WTC11 (cell line): ENCODE data around the gene TMPRSS13.

Source experiments
- ARID4B ChIP-seq: sonication (generic); formaldehyde crosslinking; IDR thresholded peaks from 2 replicates; pipeline ENCODE4 v1.8.0; 2023; ENCODE audit warnings: missing genetic modification reagents, mild to moderate bottlenecking, borderline replicate concordance
- ATF3 ChIP-seq: sonication (generic); formaldehyde crosslinking; conservative IDR thresholded peaks from 2 replicates; pipeline ENCODE4 v1.8.1; 2022; ENCODE audit warnings: mild to moderate bottlenecking, missing genetic modification reagents
- CTCF ChIP-seq: fragments of 200-600 bp; IDR thresholded peaks from 2 replicates; pipeline ENCODE4 v1.8.0; 2022; ENCODE audit warnings: antibody characterized with exemption
- HMGXB4 ChIP-seq: sonication (generic); formaldehyde crosslinking; IDR thresholded peaks from 2 replicates; pipeline ENCODE4 v1.8.1; 2023; ENCODE audit warnings: mild to moderate bottlenecking, moderate library complexity, missing genetic modification reagents
- PRDM15 ChIP-seq: sonication (generic); formaldehyde crosslinking; IDR thresholded peaks from 2 replicates; pipeline ENCODE4 v1.8.0; 2022; ENCODE audit warnings: missing genetic modification reagents
- ZNF317 ChIP-seq: sonication (generic); formaldehyde crosslinking; IDR thresholded peaks from 2 replicates; pipeline ENCODE4 v1.8.1; 2023; ENCODE audit warnings: low read depth, mild to moderate bottlenecking, moderate library complexity, missing genetic modification reagents, borderline replicate concordance

- TF ChIP-seq CTCF (no peak), ATF3 (CRISPR knock-in tag) (no peak), PRDM15 (CRISPR knock-in tag) (no peak), ZNF317 (CRISPR knock-in tag) (no peak), HMGXB4 (CRISPR knock-in tag) (no peak), ARID4B (CRISPR knock-in tag) (no peak)
These were observed 18.1 kb downstream of the TMPRSS13 start for GRCh38 chr11:117910941-117911655.
